Measurements from ENCODE around the gene DVL3. TPM values are rescaled to one million over a fixed set of nuclear protein-coding genes. Genes with fewer than 3 reads are reported as not detected.

Gene DVL3
- total and polyA plus RNA-seq, 2 experiments from 2014 or later: 25.6 to 55.5 TPM

- TF ChIP-seq ZNF462 (CRISPR knock-in tag; IDR thresholded peaks at IDR 0.05): no peak
These were observed 19.1 kb downstream of the DVL3 start (continued) for GRCh38 chr3:184174284-184174645.

GRCh38 chr3:184174646-184175492 lies 19.7 kb downstream of the DVL3 start, which contains the start of gene AP2M1:
Gene AP2M1 (plus strand): TSS chr3:184174855. CDS start chr3:184176994, 2,139 bp downstream.
- peak within 1 kb of the TSS; percentile 98 for H3K4me3 Mint-ChIP-seq
- Histone ChIP-seq H4K20me1 (replicated peaks; ENCODE audit: insufficient read depth) (peaks cover 4% of the 10 kb centered on the region; the same call in 1 of the 2 replicates), H3F3A (replicated peaks; ENCODE audit: low read depth) (0 out of 2 replicates have a peak, but pooled peaks cover 4% of the 10 kb centered on the region), H3K4me3 (peak within 1 kb of the TSS; percentile 92), H3K79me2 (replicated peaks; ENCODE audit: insufficient read depth) (peaks cover 37% of the 10 kb centered on the region), H3K9me2 (ENCODE audit: insufficient read depth) (no peaks in the 10 kb centered on the region), H3K27ac (ENCODE audit: low read depth) (peak within 1 kb of the TSS; percentile 97), H3K36me3 (ENCODE audit: insufficient read depth) (peaks cover 3% of the 10 kb centered on the region; the same call in 1 of the 2 replicates), H3K4me1 (ENCODE audit: insufficient read depth) (peaks cover 15% of the 10 kb centered on the region), H3K4me2 (peak within 1 kb of the TSS; percentile 97), H3K27me3 (ENCODE audit: insufficient read depth) (no peaks in the 10 kb centered on the region), H2AFZ (no peak within 1 kb of the TSS)
- H3K36me3 Mint-ChIP-seq (ENCODE audit: low read depth): peaks cover 46% of the 10 kb centered on the region
- ATAC-seq: peak; percentile 65
- peaks cover 38% of the 10 kb centered on the region for H3K4me1 Mint-ChIP-seq
- peak within 1 kb of the TSS; percentile 99 for H3K27ac Mint-ChIP-seq
- DNase-seq (ENCODE audit: low spot score): peak; percentile 99
- H3K27me3 Mint-ChIP-seq (ENCODE audit: insufficient read depth, low read depth, poor library complexity): peaks cover 5% of the 10 kb centered on the region
- H3K9me3 Mint-ChIP-seq: no peaks in the 10 kb centered on the region
- no peak; a peak in 1 of 4 replicates for TF ChIP-seq CTCF (conservative IDR thresholded peaks at IDR 0.05; ENCODE audit: low read depth in 2 of 2)
- TF ChIP-seq EZH2phosphoT487 (IDR thresholded peaks at IDR 0.05; ENCODE audit: unreplicated experiment): no peak
- no peak for TF ChIP-seq ZNF462 (CRISPR knock-in tag; IDR thresholded peaks at IDR 0.05)
- TF ChIP-seq, protein P1, sequence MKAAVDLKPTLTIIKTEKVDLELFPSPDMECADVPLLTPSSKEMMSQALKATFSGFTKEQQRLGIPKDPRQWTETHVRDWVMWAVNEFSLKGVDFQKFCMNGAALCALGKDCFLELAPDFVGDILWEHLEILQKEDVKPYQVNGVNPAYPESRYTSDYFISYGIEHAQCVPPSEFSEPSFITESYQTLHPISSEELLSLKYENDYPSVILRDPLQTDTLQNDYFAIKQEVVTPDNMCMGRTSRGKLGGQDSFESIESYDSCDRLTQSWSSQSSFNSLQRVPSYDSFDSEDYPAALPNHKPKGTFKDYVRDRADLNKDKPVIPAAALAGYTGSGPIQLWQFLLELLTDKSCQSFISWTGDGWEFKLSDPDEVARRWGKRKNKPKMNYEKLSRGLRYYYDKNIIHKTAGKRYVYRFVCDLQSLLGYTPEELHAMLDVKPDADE (IDR thresholded peaks at IDR 0.05): peak; percentile 98
